HEK293 (cell line): ENCODE measurements around the gene PSD2.

Experiments
- CTCF ChIA-PET: fragments of 350-600 bp; formaldehyde crosslinking; extraction: SDS; loops from one replicate; lab custom pipeline; 2021; ENCODE audit warnings: antibody characterized with exemption; lab: Yijun Ruan, JAX
- POLR2A ChIA-PET: fragments of 300-600 bp; formaldehyde crosslinking; extraction: SDS; loops from one replicate; lab custom pipeline; 2020; ENCODE audit warnings: antibody characterized with exemption, inconsistent platforms; lab: Yijun Ruan, JAX
- H3K27ac ChIP-seq: fragments of 200-500 bp; sonication (Bioruptor generic); 2 replicates; pipeline ENCODE4 v1.5.1; 2014; ENCODE audit warnings: low read depth, low read length, control low read depth, inconsistent platforms; ENCODE audit errors: extremely low read depth
- H3K36me3 ChIP-seq, 2 experiments: fragments of 200-500 bp in 1 of 2; sonication (Bioruptor generic) in 1 of 2; 1 replicate in 1 of 2; 2 replicates in 1 of 2; pipeline ENCODE4 v1.5.1; 2014 to 2017; ENCODE audit warnings: inconsistent platforms in 2 of 2, low read length in 2 of 2; ENCODE audit not compliant: control insufficient read depth in 2 of 2, insufficient read depth in 1 of 2
- H3K4me1 ChIP-seq: fragments of 200-500 bp; sonication (Bioruptor generic); 2 replicates; pipeline ENCODE4 v1.5.1; 2014; ENCODE audit warnings: mild to moderate bottlenecking, low read length, inconsistent platforms; ENCODE audit not compliant: control insufficient read depth, insufficient read depth
- H3K4me3 ChIP-seq: 2 replicates; pipeline ENCODE4 v1.5.1; 2011; ENCODE audit warnings: low read depth, mild to moderate bottlenecking, control low read depth, low read length, moderate library complexity
- H3K9me3 ChIP-seq: fragments of 200-500 bp; sonication (Bioruptor generic); 2 replicates; pipeline ENCODE4 v1.5.1; 2014; ENCODE audit warnings: low read depth, low read length, inconsistent platforms; ENCODE audit not compliant: control insufficient read depth, insufficient read depth
- ATF2 ChIP-seq: fragments of 450-650 bp; formaldehyde crosslinking; IDR thresholded peaks from 2 replicates; pipeline ENCODE4 v1.5.1; 2016; ENCODE audit warnings: missing biosample characterization, missing genetic modification characterization, low read depth
- BCL11A ChIP-seq: fragments of 450-650 bp; formaldehyde crosslinking; IDR thresholded peaks from 2 replicates; pipeline ENCODE4 v1.5.1; 2016; ENCODE audit warnings: low read depth, missing biosample characterization, missing genetic modification characterization
- GLI2 ChIP-seq: fragments of 450-650 bp; formaldehyde crosslinking; IDR thresholded peaks from 2 replicates; pipeline ENCODE4; 2017; ENCODE audit warnings: missing biosample characterization, missing genetic modification characterization, low read depth, borderline replicate concordance
- HIC1 ChIP-seq: fragments of 450-650 bp; formaldehyde crosslinking; IDR thresholded peaks from 2 replicates; pipeline ENCODE4 v1.5.1; 2016; ENCODE audit warnings: missing biosample characterization, missing genetic modification characterization
- KLF16 ChIP-seq: fragments of 450-650 bp; formaldehyde crosslinking; IDR thresholded peaks from 2 replicates; pipeline ENCODE4 v1.5.1; 2017; ENCODE audit warnings: missing biosample characterization, missing genetic modification characterization
- PBX3 ChIP-seq: sonication (generic); formaldehyde crosslinking; IDR thresholded peaks from 2 replicates; pipeline ENCODE4 v1.8.1; 2022; ENCODE audit warnings: mild to moderate bottlenecking, moderate library complexity, missing genetic modification reagents
- REPIN1 ChIP-seq: fragments of 450-650 bp; formaldehyde crosslinking; IDR thresholded peaks from 2 replicates; pipeline ENCODE4 v1.5.1; 2017; ENCODE audit warnings: missing biosample characterization, missing genetic modification characterization, low read depth
- SCRT1 ChIP-seq: fragments of 450-650 bp; formaldehyde crosslinking; IDR thresholded peaks from 2 replicates; pipeline ENCODE4 v1.5.1; 2016; ENCODE audit warnings: missing biosample characterization, missing genetic modification characterization, borderline replicate concordance
- SCRT2 ChIP-seq: fragments of 450-650 bp; formaldehyde crosslinking; IDR thresholded peaks from 2 replicates; pipeline ENCODE4 v1.5.1; 2016; ENCODE audit warnings: missing biosample characterization, missing genetic modification characterization
- ZFHX2 ChIP-seq: fragments of 450-650 bp; formaldehyde crosslinking; conservative IDR thresholded peaks from 2 replicates; pipeline ENCODE4 v1.5.1; 2016; ENCODE audit warnings: missing biosample characterization, missing genetic modification characterization
- ZNF132 ChIP-seq: fragments of 450-650 bp; formaldehyde crosslinking; IDR thresholded peaks from 2 replicates; pipeline ENCODE4 v1.5.1; 2017; ENCODE audit warnings: missing biosample characterization, missing genetic modification characterization, borderline replicate concordance
- ZNF157 ChIP-seq: fragments of 450-650 bp; formaldehyde crosslinking; IDR thresholded peaks from 2 replicates; pipeline ENCODE4 v1.5.1; 2016; ENCODE audit warnings: missing biosample characterization, missing genetic modification characterization
- ZNF335 ChIP-seq: fragments of 450-650 bp; formaldehyde crosslinking; conservative IDR thresholded peaks from 2 replicates; pipeline ENCODE4 v1.5.1; 2016; ENCODE audit warnings: missing biosample characterization, missing genetic modification characterization
- ZNF416 ChIP-seq: fragments of 450-650 bp; formaldehyde crosslinking; IDR thresholded peaks from 2 replicates; pipeline ENCODE4 v1.5.1; 2016; ENCODE audit warnings: missing biosample characterization, missing genetic modification characterization
- ZNF423 ChIP-seq: fragments of 450-650 bp; formaldehyde crosslinking; IDR thresholded peaks from 2 replicates; pipeline ENCODE4 v1.5.1; 2016; ENCODE audit warnings: missing biosample characterization, missing genetic modification characterization
- ZNF560 ChIP-seq: fragments of 450-650 bp; formaldehyde crosslinking; IDR thresholded peaks from 2 replicates; pipeline ENCODE4 v1.5.1; 2017; ENCODE audit warnings: missing biosample characterization, missing genetic modification characterization, borderline replicate concordance
- ZNF639 ChIP-seq: fragments of 450-650 bp; formaldehyde crosslinking; IDR thresholded peaks from 2 replicates; pipeline ENCODE4 v1.5.1; 2016; ENCODE audit warnings: missing biosample characterization, missing genetic modification characterization
- ZNF660 ChIP-seq: fragments of 450-650 bp; IDR thresholded peaks from 2 replicates; pipeline ENCODE4 v1.5.1; 2018; ENCODE audit warnings: missing biosample characterization, mild to moderate bottlenecking, missing genetic modification characterization
- ZNF701 ChIP-seq: fragments of 450-650 bp; formaldehyde crosslinking; IDR thresholded peaks from 2 replicates; pipeline ENCODE4 v1.5.1; 2016; ENCODE audit warnings: missing biosample characterization, missing genetic modification characterization
- ZNF837 ChIP-seq: fragments of 450-650 bp; formaldehyde crosslinking; IDR thresholded peaks from 2 replicates; pipeline ENCODE4 v1.5.1; 2016; ENCODE audit warnings: missing biosample characterization, missing genetic modification characterization

The PSD2 gene

GRCh38 chr5:139855451-139855850 lies 59.8 kb downstream of the PSD2 start (continued):
- TF ChIP-seq ATF2 = no peak

- POLR2A ChIA-PET = no interaction called here
- Histone ChIP-seq H3K4me1 (no peaks in the 10 kb centered on the region), H3K9me3 (no peaks in the 10 kb centered on the region), H3K4me3 (no peak overlapping the region), H3K27ac (no peak overlapping the region), H3K36me3 (peaks cover 0 to 16% of the 10 kb centered on the region in 2 experiments; a peak in 1 of 3 replicates)
- TF ChIP-seq ZNF423 (tag by site-specific recombination) (no peak), PBX3 (no peak), ZNF837 (no peak), BCL11A (tag by site-specific recombination) (no peak), ZNF639 (no peak), ZNF416 (no peak), KLF16 (tag by site-specific recombination) (no peak), REPIN1 (tag by site-specific recombination) (no peak), ZNF701 (tag by site-specific recombination) (no peak), ZNF660 (tag by site-specific recombination) (no peak), ZNF560 (tag by site-specific recombination) (no peak), ZNF335 (tag by site-specific recombination) (no peak), HIC1 (tag by site-specific recombination) (no peak)
- TF ChIP-seq, all 188 proteins: peak for 0
- CTCF ChIA-PET = interaction anchor here (0.6 to 4.3 kb wide), 6 partner anchors 8 to 332 kb away, joined by 3 to 19 read pairs (median 4); no protein-coding TSS in a partner anchor
Measured at GRCh38 chr5:139855946-139856540, 60.4 kb downstream of the PSD2 start.

- ChIA-PET POLR2A (no interaction called here), CTCF (interaction anchor here (1.5 to 4.3 kb wide), 2 partner anchors 12 to 112 kb away, joined by 4 to 19 read pairs; no protein-coding TSS in a partner anchor)
- Histone ChIP-seq H3K4me1 (no peaks in the 10 kb centered on the region), H3K27ac (no peak overlapping the region), H3K9me3 (no peaks in the 10 kb centered on the region), H3K36me3 (peaks cover 0 to 10% of the 10 kb centered on the region in 2 experiments; a peak in 1 of 3 replicates), H3K4me3 (no peak overlapping the region)
- no peak for TF ChIP-seq ZNF132
- peak; percentile 19; the same call in 1 of the 2 replicates for TF ChIP-seq ZFHX2 (tag by site-specific recombination)
- TF ChIP-seq SCRT2 (tag by site-specific recombination) = peak; percentile 96
- TF ChIP-seq SCRT1 = peak; percentile 91
- no peak for TF ChIP-seq GLI2 (tag by site-specific recombination)
- no peak for TF ChIP-seq ZNF157 (tag by site-specific recombination)
Measured at GRCh38 chr5:139856714-139857113, 61.1 kb downstream of the PSD2 start.
